DOHH2 (cell line): ENCODE data around the gene TPM3.

ENCODE experiments used
- H3F3A ChIP-seq: fragments of 200-600 bp; sonication (generic), shearing (Covaris generic); 2 replicates; pipeline ENCODE4 v1.6.0; 2016; ENCODE audit warnings: antibody characterized with exemption, mild to moderate bottlenecking; ENCODE audit not compliant: control insufficient read depth, insufficient read depth
- H3K27ac ChIP-seq: fragments of 200-600 bp; sonication (generic); 2 replicates; pipeline ENCODE4 v1.5.1; 2014; ENCODE audit warnings: low read depth, mild to moderate bottlenecking, low read length, moderate library complexity
- H3K27me3 ChIP-seq: fragments of 200-600 bp; sonication (generic); 2 replicates; pipeline ENCODE4 v1.6.1; 2014; ENCODE audit warnings: mild to moderate bottlenecking, low read length, mixed read lengths; ENCODE audit not compliant: control insufficient read depth
- H3K36me3 ChIP-seq: fragments of 200-600 bp; sonication (generic); 2 replicates; pipeline ENCODE4 v1.6.1; 2014; ENCODE audit warnings: mild to moderate bottlenecking, low read length, moderate library complexity, mixed read lengths; ENCODE audit not compliant: control insufficient read depth
- H3K4me1 ChIP-seq: fragments of 200-600 bp; sonication (generic); 2 replicates; pipeline ENCODE4 v1.6.1; 2014; ENCODE audit warnings: mild to moderate bottlenecking, low read length, mixed read lengths; ENCODE audit not compliant: control insufficient read depth
- H3K4me2 ChIP-seq: fragments of 200-600 bp; sonication (generic); 2 replicates; pipeline ENCODE4 v1.6.0; 2014; ENCODE audit warnings: mild to moderate bottlenecking, low read length, moderate library complexity
- H3K4me3 ChIP-seq: fragments of 200-600 bp; sonication (generic); 2 replicates; pipeline ENCODE4 v1.5.1; 2014; ENCODE audit warnings: mild to moderate bottlenecking, low read length, mixed read lengths
- H3K79me2 ChIP-seq: fragments of 200-600 bp; sonication (generic); 2 replicates; pipeline ENCODE4 v1.6.1; 2014; ENCODE audit warnings: mild to moderate bottlenecking, low read length, mixed read lengths; ENCODE audit not compliant: control insufficient read depth
- H3K9me2 ChIP-seq: fragments of 200-600 bp; sonication (generic); replicated peaks from 2 replicates; pipeline ENCODE4 v1.6.1; 2014; ENCODE audit warnings: mild to moderate bottlenecking, low read length, mixed read lengths; ENCODE audit not compliant: control insufficient read depth
- H3K9me3 ChIP-seq: fragments of 200-600 bp; sonication (generic); 2 replicates; pipeline ENCODE4 v1.6.1; 2014; ENCODE audit warnings: antibody characterized with exemption, low read length, mixed read lengths; ENCODE audit not compliant: control insufficient read depth, insufficient read depth
- H4K20me1 ChIP-seq: fragments of 200-600 bp; sonication (generic); 2 replicates; pipeline ENCODE4 v1.6.0; 2014; ENCODE audit warnings: low read depth, mild to moderate bottlenecking, antibody characterized with exemption, low read length, moderate library complexity; ENCODE audit not compliant: control insufficient read depth, insufficient read depth
- EZH2phosphoT487 ChIP-seq: fragments of 200-600 bp; sonication (generic); IDR thresholded peaks from 2 replicates; pipeline ENCODE4 v1.6.1; 2017; ENCODE audit warnings: borderline replicate concordance, mild to moderate bottlenecking, antibody characterized with exemption, low read length, moderate library complexity, mixed read lengths
- TF ChIP-seq, protein P1 (sequence below): fragments of 200-600 bp; sonication (generic); IDR thresholded peaks from one replicate; pipeline ENCODE4 v1.5.1; 2014; ENCODE audit warnings: antibody characterized with exemption, mild to moderate bottlenecking, low read depth, low read length; ENCODE audit not compliant: poor library complexity, severe bottlenecking

Gene TPM3

DNA sequence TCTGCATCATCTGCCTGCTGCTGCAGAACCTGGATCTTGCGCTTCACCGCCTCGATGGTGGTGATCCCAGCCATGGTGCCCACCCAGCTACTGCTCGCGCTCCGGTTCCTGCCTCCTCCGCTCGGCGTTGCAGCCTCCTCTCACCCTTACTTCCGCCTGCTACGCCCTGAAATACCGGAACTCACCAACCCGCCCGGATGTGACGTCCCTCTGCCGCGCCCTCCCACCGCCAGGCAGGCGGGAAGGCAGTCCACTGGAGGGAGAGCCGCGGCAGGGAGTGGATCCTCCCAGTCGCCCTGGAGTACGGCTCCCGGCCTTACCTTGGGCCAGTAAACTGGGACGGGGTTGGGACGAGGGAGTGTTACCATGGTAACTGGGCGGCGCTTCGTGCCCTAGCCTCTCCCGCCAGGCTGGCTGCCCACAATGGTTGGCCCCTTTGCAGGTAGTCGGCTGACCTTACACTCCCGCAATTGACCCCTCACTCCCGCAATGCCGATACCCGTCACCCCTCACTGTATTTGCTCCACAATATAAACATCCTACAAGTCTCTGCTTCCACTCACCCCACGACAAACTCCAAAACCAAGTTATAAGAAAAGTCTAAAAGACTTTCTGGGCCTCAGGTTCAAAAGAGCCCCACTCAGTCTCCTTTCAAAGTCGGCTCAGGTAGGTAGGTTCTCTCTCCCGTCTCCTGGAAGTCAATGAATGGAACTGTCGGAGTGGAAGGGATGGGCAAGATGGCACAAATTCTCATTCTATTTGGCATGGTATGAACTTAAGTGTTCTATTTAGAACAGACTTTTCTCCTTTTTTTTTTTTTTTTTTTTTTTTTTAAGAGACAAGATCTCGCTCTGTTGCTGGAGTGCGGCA is 8.6 kb downstream of the TPM3 start:
- peaks cover 41% of the 10 kb centered on the region for H3K4me1 ChIP-seq

DNA sequence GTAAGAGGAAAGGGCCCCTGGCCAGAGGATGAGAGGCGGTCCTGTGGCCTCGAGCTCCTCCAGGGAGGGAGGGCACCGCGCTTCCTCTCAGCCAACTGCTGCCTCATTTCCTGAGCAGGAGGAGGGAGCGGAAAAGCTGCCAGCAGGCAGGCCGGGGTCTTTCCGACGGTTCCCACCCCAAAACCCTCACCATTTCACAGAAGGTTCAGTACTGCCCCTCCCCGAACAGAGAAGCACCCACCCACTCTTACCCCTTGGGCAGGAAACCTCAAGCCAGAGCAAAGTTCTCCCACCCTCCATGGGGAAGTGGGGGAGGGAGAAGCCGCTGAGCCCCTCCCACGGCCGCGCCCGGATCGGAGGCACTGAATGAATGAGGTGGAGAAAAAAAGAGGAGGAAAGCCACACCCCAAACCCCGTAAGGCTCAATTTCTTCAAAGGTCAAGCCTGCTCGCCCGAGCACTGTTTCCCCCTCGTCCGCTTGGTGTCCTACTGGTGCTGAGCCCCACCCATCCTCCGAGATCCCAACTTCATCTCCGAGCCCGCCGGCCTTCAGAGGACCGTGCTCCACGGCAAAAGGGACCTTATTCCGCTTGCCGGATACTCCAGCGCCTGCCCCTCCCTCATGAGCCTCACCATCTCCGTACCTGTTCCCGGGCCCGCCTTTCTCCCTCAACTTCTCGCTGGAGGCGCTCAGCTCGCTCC is 9.4 kb downstream of the TPM3 start:
- H3K36me3 ChIP-seq: peaks cover 45% of the 10 kb centered on the region
- H3K4me3 ChIP-seq: peak overlapping the region; percentile 82
- H3K79me2 ChIP-seq: peaks cover 55% of the 10 kb centered on the region
- peak overlapping the region; percentile 91 for H3K4me2 ChIP-seq
- H3K27me3 ChIP-seq: no peaks in the 10 kb centered on the region; the same call in 1 of the 2 replicates
- peaks cover 39% of the 10 kb centered on the region for H4K20me1 ChIP-seq
- H3F3A ChIP-seq: no peaks in the 10 kb centered on the region
- no peaks in the 10 kb centered on the region for H3K9me2 ChIP-seq
- H3K9me3 ChIP-seq: no peaks in the 10 kb centered on the region
- peak overlapping the region; percentile 73 for H3K27ac ChIP-seq
- TF ChIP-seq, protein P1, sequence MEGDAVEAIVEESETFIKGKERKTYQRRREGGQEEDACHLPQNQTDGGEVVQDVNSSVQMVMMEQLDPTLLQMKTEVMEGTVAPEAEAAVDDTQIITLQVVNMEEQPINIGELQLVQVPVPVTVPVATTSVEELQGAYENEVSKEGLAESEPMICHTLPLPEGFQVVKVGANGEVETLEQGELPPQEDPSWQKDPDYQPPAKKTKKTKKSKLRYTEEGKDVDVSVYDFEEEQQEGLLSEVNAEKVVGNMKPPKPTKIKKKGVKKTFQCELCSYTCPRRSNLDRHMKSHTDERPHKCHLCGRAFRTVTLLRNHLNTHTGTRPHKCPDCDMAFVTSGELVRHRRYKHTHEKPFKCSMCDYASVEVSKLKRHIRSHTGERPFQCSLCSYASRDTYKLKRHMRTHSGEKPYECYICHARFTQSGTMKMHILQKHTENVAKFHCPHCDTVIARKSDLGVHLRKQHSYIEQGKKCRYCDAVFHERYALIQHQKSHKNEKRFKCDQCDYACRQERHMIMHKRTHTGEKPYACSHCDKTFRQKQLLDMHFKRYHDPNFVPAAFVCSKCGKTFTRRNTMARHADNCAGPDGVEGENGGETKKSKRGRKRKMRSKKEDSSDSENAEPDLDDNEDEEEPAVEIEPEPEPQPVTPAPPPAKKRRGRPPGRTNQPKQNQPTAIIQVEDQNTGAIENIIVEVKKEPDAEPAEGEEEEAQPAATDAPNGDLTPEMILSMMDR: no peak
- TF ChIP-seq EZH2phosphoT487: no peak
- H3K4me1 ChIP-seq: peaks cover 47% of the 10 kb centered on the region

More for the DNA sequence above, 8.6 kb downstream of the TPM3 start:
- Histone ChIP-seq H3K27me3 (no peaks in the 10 kb centered on the region; the same call in 1 of the 2 replicates), H3K9me3 (no peaks in the 10 kb centered on the region), H3K27ac (peak overlapping the region; percentile 73), H3K4me2 (peak overlapping the region; percentile 91), H4K20me1 (peaks cover 31% of the 10 kb centered on the region), H3K9me2 (no peaks in the 10 kb centered on the region), H3K36me3 (peaks cover 37% of the 10 kb centered on the region), H3F3A (no peaks in the 10 kb centered on the region), H3K79me2 (peaks cover 47% of the 10 kb centered on the region), H3K4me3 (peak overlapping the region; percentile 82)
- TF ChIP-seq, protein P1: no peak
- TF ChIP-seq EZH2phosphoT487: no peak

DNA sequence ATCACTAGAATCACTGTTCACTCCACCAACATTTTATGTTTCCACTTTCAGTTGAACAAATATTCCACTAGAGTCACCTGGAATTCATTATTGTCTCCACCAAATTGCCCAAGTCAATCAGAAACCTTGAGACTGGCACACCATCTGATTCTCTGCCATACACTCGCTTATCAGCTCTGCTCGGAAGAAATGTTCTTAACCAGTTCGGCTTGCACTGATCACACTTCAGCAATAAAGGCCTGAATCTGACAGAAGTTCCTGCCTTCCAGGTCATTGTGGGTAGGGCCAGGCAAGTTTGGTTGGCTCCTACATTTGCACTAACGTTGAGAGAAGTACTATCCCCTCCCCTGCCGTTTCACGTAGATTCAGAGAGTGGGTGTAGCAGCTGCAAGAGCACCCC is 10.0 kb downstream of the TPM3 start:
- TF ChIP-seq EZH2phosphoT487: no peak
- TF ChIP-seq, protein P1: no peak
- peak overlapping the region; percentile 82 for H3K4me3 ChIP-seq
- no peaks in the 10 kb centered on the region for H3F3A ChIP-seq
- no peaks in the 10 kb centered on the region for H3K27me3 ChIP-seq
- H3K9me3 ChIP-seq: no peaks in the 10 kb centered on the region
- H3K4me1 ChIP-seq: peaks cover 47% of the 10 kb centered on the region
- peak overlapping the region; percentile 73 for H3K27ac ChIP-seq
- peaks cover 60% of the 10 kb centered on the region for H3K79me2 ChIP-seq
- H3K9me2 ChIP-seq: no peaks in the 10 kb centered on the region
- peak overlapping the region; percentile 91 for H3K4me2 ChIP-seq
- H4K20me1 ChIP-seq: peaks cover 42% of the 10 kb centered on the region
- H3K36me3 ChIP-seq: peaks cover 50% of the 10 kb centered on the region
